Omental fat pad (tissue), 4 donors: ENCODE measurements around the gene TXNRD2. TPM values are rescaled to one million over a fixed set of nuclear protein-coding genes. Genes with fewer than 3 reads are reported as not detected.

Experiments used
- ATAC-seq: fragments of 150-250 bp; one replicate; pipeline ENCODE4 v1.9.1; 2016; ENCODE audit warnings: mild to moderate bottlenecking, moderate library complexity; ENCODE audit not compliant: low FRiP score
- DNase-seq: peaks from one replicate; pipeline ENCODE4 v3.0.0-alpha.2; 2019; ENCODE audit warnings: low spot score
- total RNA-seq, 4 donors: library from RNA; depleted of rRNA; stranded (reverse); fragments of >200 nt; gene quantifications; one replicate each; pipeline ENCODE4 v1.1.0, GENCODE V29; 2016
- TF ChIP-seq, protein P1 (sequence below), 3 donors: fragments of 450-650 bp; IDR thresholded peaks; one replicate each; pipeline ENCODE4 v1.5.1; 2016 to 2017; ENCODE audit warnings: antibody characterized with exemption in 3 of 3, mild to moderate bottlenecking in 3 of 3, moderate library complexity in 2 of 3

The TXNRD2 gene
- total RNA-seq, 4 donors from 2014 or later = 10.1 to 24.4 (median 15.1) TPM

- ATAC-seq (no peak), DNase-seq (no peak)
- TF ChIP-seq, protein P1, sequence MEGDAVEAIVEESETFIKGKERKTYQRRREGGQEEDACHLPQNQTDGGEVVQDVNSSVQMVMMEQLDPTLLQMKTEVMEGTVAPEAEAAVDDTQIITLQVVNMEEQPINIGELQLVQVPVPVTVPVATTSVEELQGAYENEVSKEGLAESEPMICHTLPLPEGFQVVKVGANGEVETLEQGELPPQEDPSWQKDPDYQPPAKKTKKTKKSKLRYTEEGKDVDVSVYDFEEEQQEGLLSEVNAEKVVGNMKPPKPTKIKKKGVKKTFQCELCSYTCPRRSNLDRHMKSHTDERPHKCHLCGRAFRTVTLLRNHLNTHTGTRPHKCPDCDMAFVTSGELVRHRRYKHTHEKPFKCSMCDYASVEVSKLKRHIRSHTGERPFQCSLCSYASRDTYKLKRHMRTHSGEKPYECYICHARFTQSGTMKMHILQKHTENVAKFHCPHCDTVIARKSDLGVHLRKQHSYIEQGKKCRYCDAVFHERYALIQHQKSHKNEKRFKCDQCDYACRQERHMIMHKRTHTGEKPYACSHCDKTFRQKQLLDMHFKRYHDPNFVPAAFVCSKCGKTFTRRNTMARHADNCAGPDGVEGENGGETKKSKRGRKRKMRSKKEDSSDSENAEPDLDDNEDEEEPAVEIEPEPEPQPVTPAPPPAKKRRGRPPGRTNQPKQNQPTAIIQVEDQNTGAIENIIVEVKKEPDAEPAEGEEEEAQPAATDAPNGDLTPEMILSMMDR (IDR thresholded peaks at IDR 0.05) = no peak
Measured at GRCh38 chr22:19895160-19895849, 46.3 kb downstream of the TXNRD2 start.

- DNase-seq (no peak), ATAC-seq (no peak)
- TF ChIP-seq, protein P1 (IDR thresholded peaks at IDR 0.05) = no peak
Measured at GRCh38 chr22:19893363-19893762, 48.3 kb downstream of the TXNRD2 start.

DNA sequence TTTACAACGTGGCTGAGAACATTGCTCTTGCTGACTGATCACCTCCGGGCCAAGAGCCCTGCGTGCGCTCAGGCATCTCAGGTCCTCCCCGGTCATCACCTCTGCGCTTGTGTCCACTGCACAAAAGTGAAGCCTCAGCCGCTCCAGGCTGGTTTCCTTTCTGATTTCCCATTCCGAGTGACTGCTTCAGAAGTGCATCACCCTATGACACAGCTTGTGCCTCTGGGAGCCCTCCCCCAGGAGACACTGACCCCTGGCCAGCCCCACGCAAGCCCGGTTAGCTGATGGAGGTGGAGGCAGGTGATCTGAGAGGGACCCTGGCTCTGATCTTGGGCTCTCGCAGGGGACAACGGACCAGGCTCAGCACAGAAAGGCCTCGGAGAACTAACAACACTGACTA lies 48.7 kb downstream of the TXNRD2 start:
- peak; percentile 15 for ATAC-seq
- TF ChIP-seq, protein P1 (IDR thresholded peaks at IDR 0.05) = no peak

DNA sequence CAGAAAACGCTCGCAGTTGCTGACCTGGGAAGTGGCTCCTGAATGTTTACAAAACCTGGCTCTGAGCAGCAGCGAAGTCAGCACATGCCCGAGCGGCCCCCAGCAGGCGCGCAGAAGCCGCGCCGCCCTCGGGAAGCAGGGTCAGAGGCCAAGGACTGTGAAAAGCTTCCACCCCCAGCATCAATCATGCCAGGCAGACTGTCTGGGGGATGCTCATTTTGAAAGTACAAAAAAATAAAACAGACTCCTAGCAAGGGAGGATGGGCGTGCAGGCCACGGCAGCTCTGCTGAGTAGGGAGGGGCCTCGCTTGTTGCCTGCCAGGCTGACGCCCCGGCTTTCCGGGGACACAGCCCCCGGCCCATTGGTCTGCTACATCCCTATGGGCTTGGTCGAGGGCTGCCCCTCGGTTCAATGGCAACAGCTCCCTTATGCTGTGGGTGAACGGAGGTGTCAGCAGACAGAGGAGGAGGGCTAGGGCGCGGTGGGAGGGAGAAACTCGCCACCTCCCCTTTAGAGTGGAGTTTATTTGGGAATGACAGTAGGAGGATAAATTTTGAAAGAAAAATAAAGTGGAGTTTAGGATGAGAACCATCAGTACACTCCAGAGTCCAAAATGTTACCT lies 49.2 kb downstream of the TXNRD2 start:
- ATAC-seq (peak; percentile 65), DNase-seq (no peak)

More for the DNA sequence above, 48.7 kb downstream of the TXNRD2 start:
- no peak for DNase-seq

GRCh38 chr22:19891317-19892256 lies 50.0 kb downstream of the TXNRD2 start:
- DNase-seq (no peak), ATAC-seq (peak; percentile 63)
- TF ChIP-seq, protein P1 (IDR thresholded peaks at IDR 0.05) = no peak

More for the DNA sequence above, 49.2 kb downstream of the TXNRD2 start:
- TF ChIP-seq, protein P1 (IDR thresholded peaks at IDR 0.05) = no peak

GRCh38 chr22:19890502-19891316 lies 50.9 kb downstream of the TXNRD2 start:
- no peak for ATAC-seq
- DNase-seq = no peak
- TF ChIP-seq, protein P1 (IDR thresholded peaks at IDR 0.05) = no peak
